ENCODE data around the gene APOD. TPM values are rescaled to one million over a fixed set of nuclear protein-coding genes. Genes with fewer than 3 reads are reported as not detected.

APOD gene
- total and polyA plus RNA-seq, 8 donors, result 33.0 to 941 (median 188) TPM

GRCh38 chr3:195557322-195557721 lies 26.4 kb downstream of the APOD start:
- WGBS, 5 donors, result 60 to 70% (median 66%) methylated on average over 4 of the region's 4 CpGs
- TF ChIP-seq CTCF (IDR thresholded peaks at IDR 0.05) (no peak), POLR2AphosphoS5 (IDR thresholded peaks at IDR 0.05) (no peak), POLR2A (IDR thresholded peaks at IDR 0.05) (no peak)
- DNase-seq, result no peak
- H3K27me3 ChIP-seq, result no peaks in the 10 kb centered on the region
- H3K4me1 ChIP-seq, result no peaks in the 10 kb centered on the region
- H3K36me3 ChIP-seq, result no peaks in the 10 kb centered on the region
- no peak overlapping the region for H3K4me3 ChIP-seq
- no peaks in the 10 kb centered on the region for H3K9me3 ChIP-seq
- no peak overlapping the region for H3K27ac ChIP-seq
- intact Hi-C loops (cut with DNase I; ENCODE audit: low total_unique reads), result no loop called here

- H3K36me3 ChIP-seq, result no peaks in the 10 kb centered on the region
- no peak for TF ChIP-seq CTCF (IDR thresholded peaks at IDR 0.05)
- no peak for TF ChIP-seq POLR2AphosphoS5 (IDR thresholded peaks at IDR 0.05)
- no peak for TF ChIP-seq POLR2A (IDR thresholded peaks at IDR 0.05)
- TF ChIP-seq EP300 (IDR thresholded peaks at IDR 0.05), result no peak
- no peak for DNase-seq
- no peaks in the 10 kb centered on the region for H3K9me3 ChIP-seq
- H3K27ac ChIP-seq, result no peak overlapping the region
- H3K4me3 ChIP-seq, result no peak overlapping the region
- H3K27me3 ChIP-seq, result no peaks in the 10 kb centered on the region
- intact Hi-C loops (cut with DNase I; ENCODE audit: low total_unique reads), result no loop called here
- peaks cover 0 to 4% (median 0%) of the 10 kb centered on the region in 4 donors for H3K4me1 ChIP-seq
- 44 to 48% (median 46%) methylated on average over 10 of the region's 10 CpGs for WGBS, 5 donors
Observed at GRCh38 chr3:195556390-195556789, 27.4 kb downstream of the APOD start.

- WGBS, 5 donors, result 69 to 83% (median 79%) methylated on average over 8 of the region's 8 CpGs
Observed at GRCh38 chr3:195555110-195555509, 28.6 kb downstream of the APOD start.

GRCh38 chr3:195554458-195554857 lies 29.3 kb downstream of the APOD start:
- no peaks in the 10 kb centered on the region for H3K36me3 ChIP-seq
- 93 to 96% (median 96%) methylated on average over 15 of the region's 15 CpGs for WGBS, 5 donors
- H3K9me3 ChIP-seq, result no peaks in the 10 kb centered on the region
- intact Hi-C loops (cut with DNase I; ENCODE audit: low total_unique reads), result no loop called here
- no peak for DNase-seq
- H3K4me1 ChIP-seq, result peaks cover 0 to 13% (median 3%) of the 10 kb centered on the region in 4 donors
- H3K27ac ChIP-seq, result no peak overlapping the region
- H3K4me3 ChIP-seq, result no peak overlapping the region
- H3K27me3 ChIP-seq, result no peaks in the 10 kb centered on the region
- TF ChIP-seq POLR2AphosphoS5 (IDR thresholded peaks at IDR 0.05) (no peak), EP300 (IDR thresholded peaks at IDR 0.05) (no peak), CTCF (IDR thresholded peaks at IDR 0.05) (no peak), POLR2A (IDR thresholded peaks at IDR 0.05) (no peak)

More at GRCh38 chr3:195555110-195555509, 28.6 kb downstream of the APOD start:
- Histone ChIP-seq H3K27me3 (no peaks in the 10 kb centered on the region), H3K9me3 (no peaks in the 10 kb centered on the region), H3K36me3 (no peaks in the 10 kb centered on the region), H3K4me1 (peaks cover 0 to 13% (median 3%) of the 10 kb centered on the region in 4 donors), H3K27ac (no peak overlapping the region), H3K4me3 (no peak overlapping the region)
- TF ChIP-seq POLR2AphosphoS5 (IDR thresholded peaks at IDR 0.05), result no peak
- no peak for TF ChIP-seq CTCF (IDR thresholded peaks at IDR 0.05)
- TF ChIP-seq EP300 (IDR thresholded peaks at IDR 0.05), result no peak
- TF ChIP-seq POLR2A (IDR thresholded peaks at IDR 0.05), result no peak
- intact Hi-C loops (cut with DNase I; ENCODE audit: low total_unique reads), result no loop called here
- no peak for DNase-seq
